Esophagus (tissue), 2 donors: ENCODE results near the gene EWSR1. TPM values are rescaled to one million over a fixed set of nuclear protein-coding genes. Genes with fewer than 3 reads are reported as not detected.

Experiments used
- H3K27ac ChIP-seq, 2 donors: one replicate each; pipeline ENCODE4 v1.5.1; 2013; ENCODE audit warnings: low read depth in 2 of 2, mild to moderate bottlenecking in 2 of 2, inconsistent platforms in 1 of 2, low read length in 1 of 2, moderate library complexity in 1 of 2
- H3K27me3 ChIP-seq, 2 donors: one replicate each; pipeline ENCODE4 v1.6.1; 2013; ENCODE audit warnings: low read length in 2 of 2, control low read depth in 1 of 2, mild to moderate bottlenecking in 1 of 2; ENCODE audit not compliant: insufficient read depth in 2 of 2, control insufficient read depth in 1 of 2
- H3K36me3 ChIP-seq, 2 donors: one replicate each; pipeline ENCODE4 v1.6.1; 2013; ENCODE audit warnings: low read length in 1 of 2; ENCODE audit not compliant: control insufficient read depth in 2 of 2, insufficient read depth in 2 of 2
- H3K4me1 ChIP-seq, 2 donors: one replicate each; pipeline ENCODE4 v1.6.1; 2013; ENCODE audit warnings: low read length in 1 of 2; ENCODE audit not compliant: control insufficient read depth in 2 of 2, insufficient read depth in 2 of 2
- H3K4me3 ChIP-seq, 2 donors: one replicate each; pipeline ENCODE4 v1.5.1; 2013; ENCODE audit warnings: low read length in 2 of 2, mild to moderate bottlenecking in 2 of 2, low read depth in 1 of 2, moderate library complexity in 1 of 2
- H3K9me3 ChIP-seq, 2 donors: one replicate each; pipeline ENCODE4 v1.6.1; 2013; ENCODE audit warnings: mild to moderate bottlenecking in 2 of 2, low read depth in 1 of 2, low read length in 1 of 2, moderate library complexity in 1 of 2; ENCODE audit not compliant: control insufficient read depth in 2 of 2, insufficient read depth in 1 of 2
- WGBS, 2 donors: extraction: QIAGEN DNeasy Blood & Tissue Kit; methylation state at CpG; one replicate each; pipeline ENCODE4 v1.1.7; 2013; 5-methylcytosine and 5-hydroxymethylcytosine counted together
- polyA plus RNA-seq, 2 donors: library from polyadenylated mRNA; stranded (reverse); fragments of 200-250 nt; gene quantifications; one replicate each; pipeline ENCODE4 v1.2.3, GENCODE V29; 2013
- donor health status: healthy with polysubstance abuse.
- donor health status: Bipolar disorder and iron deficiency.

Gene EWSR1
- polyA plus RNA-seq, 2 donors: 103 to 138 TPM

DNA sequence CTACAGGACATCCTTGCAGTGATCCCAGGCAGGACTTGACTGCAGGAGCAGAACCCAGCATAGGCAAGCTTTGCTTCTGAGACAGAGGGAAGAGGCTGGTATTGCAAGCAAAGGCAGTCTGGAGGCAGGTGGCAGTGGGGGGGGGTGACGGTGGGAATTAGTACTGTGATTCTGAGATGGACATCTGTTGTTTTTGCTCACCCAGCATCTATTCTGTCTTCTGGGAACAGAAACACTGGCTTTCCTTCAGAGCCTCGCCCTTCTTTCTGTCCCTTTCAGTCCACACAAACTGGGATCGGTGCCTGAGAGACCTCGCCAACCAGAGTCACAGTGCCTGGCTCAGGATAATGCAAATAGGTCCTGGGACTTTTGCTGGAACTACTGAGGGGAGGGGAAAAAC is 78.6 kb downstream of the EWSR1 start:
- H3K9me3 ChIP-seq: peaks cover 0 to 2% of the 10 kb centered on the region in 2 donors
- 56 to 74% methylated on average over 4 of the region's 4 CpGs for WGBS, 2 donors
- no peak overlapping the region for H3K27ac ChIP-seq
- peaks cover 10 to 50% of the 10 kb centered on the region in 2 donors for H3K36me3 ChIP-seq
- H3K27me3 ChIP-seq: no peaks in the 10 kb centered on the region
- H3K4me1 ChIP-seq: no peaks in the 10 kb centered on the region
- no peak overlapping the region for H3K4me3 ChIP-seq

DNA sequence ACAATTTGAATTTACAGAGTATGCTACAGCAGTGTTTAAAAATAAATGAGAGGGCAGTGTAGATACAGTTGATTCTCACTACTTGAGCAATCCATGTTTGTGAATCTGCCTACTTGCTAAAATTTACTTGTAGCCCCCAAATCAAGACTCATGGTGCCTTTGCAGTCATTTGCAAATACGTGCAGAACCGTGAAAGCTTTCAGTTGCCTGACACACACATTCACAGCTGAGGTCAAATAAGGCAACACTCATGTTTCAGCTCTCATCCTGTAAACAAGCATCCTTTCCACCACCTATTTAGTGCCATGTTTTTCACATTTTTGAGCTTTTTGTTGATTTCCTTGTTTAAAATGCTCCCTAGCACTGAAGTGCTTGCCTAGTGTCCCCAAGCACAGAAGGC is 80.0 kb downstream of the EWSR1 start:
- Histone ChIP-seq H3K27me3 (no peaks in the 10 kb centered on the region), H3K27ac (no peak overlapping the region), H3K36me3 (peaks cover 12 to 54% of the 10 kb centered on the region in 2 donors), H3K4me3 (no peak overlapping the region), H3K4me1 (no peaks in the 10 kb centered on the region), H3K9me3 (peaks cover 0 to 2% of the 10 kb centered on the region in 2 donors)
- WGBS, 2 donors: 84 to 87% methylated on average over 2 of the region's 2 CpGs

DNA sequence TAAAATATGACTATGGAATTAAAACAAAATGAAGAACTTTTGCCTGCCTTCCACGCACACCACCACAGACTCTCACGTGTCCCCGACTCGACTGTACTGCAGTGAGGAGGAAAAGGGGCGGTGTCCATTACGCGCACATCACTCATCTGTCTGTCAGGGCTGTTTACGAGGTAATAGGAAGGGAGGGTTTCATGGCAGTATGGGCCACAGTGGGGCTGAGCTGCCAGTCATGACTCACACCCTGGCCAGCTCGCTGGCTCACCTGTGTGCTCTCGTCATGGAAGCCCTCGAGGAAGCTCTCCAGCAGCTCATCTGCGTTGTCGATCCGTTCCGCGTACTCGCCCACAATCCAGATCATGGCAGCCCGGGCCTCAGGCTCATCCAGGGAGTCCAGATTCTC is 80.9 kb downstream of the EWSR1 start:
- H3K4me3 ChIP-seq: no peak overlapping the region
- 83 to 85% methylated on average over 18 of the region's 18 CpGs for WGBS, 2 donors
- no peak overlapping the region for H3K27ac ChIP-seq
- peaks cover 15 to 57% of the 10 kb centered on the region in 2 donors for H3K36me3 ChIP-seq
- no peaks in the 10 kb centered on the region for H3K4me1 ChIP-seq
- no peaks in the 10 kb centered on the region for H3K27me3 ChIP-seq
- H3K9me3 ChIP-seq: peaks cover 0 to 2% of the 10 kb centered on the region in 2 donors

Other genes with a start within 250 kb of the EWSR1 start
- under 1 TPM; 0.13 to 0.26 TPM for gene C22orf31, start 206.4 kb upstream of the EWSR1 start, polyA plus RNA-seq
- gene KREMEN1, start 195.2 kb upstream of the EWSR1 start, polyA plus RNA-seq: 10 to 100 TPM; 29.1 to 31.4 TPM
- under 1 TPM; 0.22 to 0.54 TPM for gene EMID1, start 62.4 kb upstream of the EWSR1 start, polyA plus RNA-seq
- gene RHBDD3, start 287 bp upstream of the EWSR1 start, polyA plus RNA-seq: 10 to 100 TPM; 15.1 to 20.9 TPM
- 10 to 100 TPM; 24.3 to 25.2 TPM for gene GAS2L1, start 38.4 kb downstream of the EWSR1 start, polyA plus RNA-seq
- 1 to 10 TPM in 1 of 2 donors, under 1 TPM in 1; 0.48 to 1.0 TPM for gene RASL10A, start 47.4 kb downstream of the EWSR1 start, polyA plus RNA-seq
- gene AP1B1, start 120.3 kb downstream of the EWSR1 start, polyA plus RNA-seq: 10 to 100 TPM; 32.0 to 44.6 TPM
- gene RFPL1, start 170.3 kb downstream of the EWSR1 start, polyA plus RNA-seq: under 1 TPM in 1 of 2 donors, not detected in 1; 0.04 TPM
- gene NEFH, start 211.9 kb downstream of the EWSR1 start, polyA plus RNA-seq: under 1 TPM; 0.16 to 0.42 TPM